IMR-90 (cell line): ENCODE data around the gene SCN4A. TPM values are rescaled to one million over a fixed set of nuclear protein-coding genes. Genes with fewer than 3 reads are reported as not detected.

Source experiments
- ATAC-seq: fragments of 200-7000 bp; cut with Tn5 transposase; 2 replicates; pipeline ENCODE4 v1.9.1; 2020; ENCODE audit warnings: low read depth, mild to moderate bottlenecking, moderate library complexity
- BruUV-seq: library from RNA; stranded (reverse); fragments of 400-500 nt; replicated peaks from 2 replicates; lab custom pipeline; 2021; lab: Mats Ljungman, UMichigan
- CTCF ChIA-PET: fragments of 300-600 bp; formaldehyde crosslinking; extraction: SDS; loops from one replicate; lab custom pipeline; 2021; ENCODE audit warnings: antibody characterized with exemption; lab: Yijun Ruan, JAX
- POLR2A ChIA-PET: fragments of 300-600 bp; sonication (Branson Sonifier 250); formaldehyde crosslinking; loops from one replicate; lab custom pipeline; 2022; ENCODE audit warnings: antibody characterized with exemption; ENCODE audit not compliant: unreplicated experiment; lab: Charles Lee
- DNase-seq: peaks from one replicate; pipeline ENCODE4 v3.0.0; 2013
- H2AFZ ChIP-seq: replicated peaks from 2 replicates; pipeline ENCODE3; 2013; ENCODE audit warnings: low read length, mild to moderate bottlenecking; ENCODE audit not compliant: poor library complexity
- H2AK5ac ChIP-seq: 2 replicates; pipeline ENCODE4 v1.6.1; 2013; ENCODE audit warnings: low read depth, low read length, inconsistent platforms
- H2AK9ac ChIP-seq: replicated peaks from 2 replicates; pipeline ENCODE3; 2013; ENCODE audit warnings: mild to moderate bottlenecking, low read depth, low read length, moderate library complexity; ENCODE audit not compliant: poor library complexity
- H2BK120ac ChIP-seq: 2 replicates; pipeline ENCODE4 v1.6.1; 2013; ENCODE audit warnings: low read depth, low read length, inconsistent platforms
- H2BK15ac ChIP-seq: 3 replicates; pipeline ENCODE4 v1.6.1; 2013; ENCODE audit warnings: low read depth, low read length, inconsistent platforms
- H2BK20ac ChIP-seq: 2 replicates; pipeline ENCODE4 v1.6.1; 2013; ENCODE audit warnings: low read depth, mild to moderate bottlenecking, inconsistent platforms, low read length, moderate library complexity
- H2BK5ac ChIP-seq: 2 replicates; pipeline ENCODE4 v1.6.1; 2013; ENCODE audit warnings: mild to moderate bottlenecking, low read depth, low read length, inconsistent platforms; ENCODE audit not compliant: poor library complexity, severe bottlenecking
- H3K14ac ChIP-seq: replicated peaks from 2 replicates; pipeline ENCODE4 v1.6.1; 2013; ENCODE audit warnings: low read depth, low read length, inconsistent platforms
- H3K18ac ChIP-seq: 2 replicates; pipeline ENCODE4 v1.6.1; 2013; ENCODE audit warnings: low read depth, low read length, control low read depth
- H3K23ac ChIP-seq: 2 replicates; pipeline ENCODE4 v1.6.1; 2013; ENCODE audit warnings: low read depth, low read length, inconsistent platforms
- H3K27ac ChIP-seq: 2 replicates; pipeline ENCODE4 v1.5.1; 2013; ENCODE audit warnings: mild to moderate bottlenecking, control low read depth, low read length; ENCODE audit not compliant: insufficient read depth
- H3K27me3 ChIP-seq: 2 replicates; pipeline ENCODE4 v1.6.1; 2013; ENCODE audit warnings: low read length; ENCODE audit not compliant: control insufficient read depth, insufficient read depth
- H3K36me3 ChIP-seq: 2 replicates; pipeline ENCODE4 v1.6.1; 2013; ENCODE audit warnings: low read length, mixed read lengths; ENCODE audit not compliant: control insufficient read depth, insufficient read depth
- H3K4ac ChIP-seq: 2 replicates; pipeline ENCODE4 v1.6.1; 2013; ENCODE audit warnings: low read depth, low read length, inconsistent platforms
- H3K4me1 ChIP-seq: 2 replicates; pipeline ENCODE4 v1.6.1; 2013; ENCODE audit warnings: low read length, mixed read lengths; ENCODE audit not compliant: control insufficient read depth, insufficient read depth
- H3K4me2 ChIP-seq: 2 replicates; pipeline ENCODE4 v1.6.1; 2013; ENCODE audit warnings: low read depth, mild to moderate bottlenecking, control low read depth, low read length, moderate library complexity
- H3K4me3 ChIP-seq: 2 replicates; pipeline ENCODE4 v1.5.1; 2013; ENCODE audit warnings: low read depth, mild to moderate bottlenecking, control low read depth, low read length, moderate library complexity; ENCODE audit not compliant: insufficient read depth
- H3K56ac ChIP-seq: 2 replicates; pipeline ENCODE4 v1.6.1; 2013; ENCODE audit warnings: low read length, inconsistent platforms; ENCODE audit not compliant: insufficient read depth; ENCODE audit errors: extremely low read depth
- H3K79me1 ChIP-seq, 2 experiments: 2 replicates each; pipeline ENCODE4 v1.6.1; 2013; ENCODE audit warnings: low read length in 2 of 2, inconsistent platforms in 1 of 2, low read depth in 1 of 2
- H3K9ac ChIP-seq: 2 replicates; pipeline ENCODE4 v1.6.1; 2013; ENCODE audit warnings: low read depth, low read length, control low read depth
- H3K9me1 ChIP-seq: 2 replicates; pipeline ENCODE4 v1.6.1; 2013; ENCODE audit warnings: low read length, inconsistent platforms; ENCODE audit not compliant: insufficient read depth
- H3K9me3 ChIP-seq: 2 replicates; pipeline ENCODE4 v1.6.1; 2013; ENCODE audit warnings: low read length; ENCODE audit not compliant: control insufficient read depth, insufficient read depth
- H4K20me1 ChIP-seq: 2 replicates; pipeline ENCODE4 v1.6.1; 2013; ENCODE audit warnings: low read length, inconsistent platforms; ENCODE audit not compliant: insufficient read depth
- H4K5ac ChIP-seq: 2 replicates; pipeline ENCODE4 v1.6.1; 2013; ENCODE audit warnings: mild to moderate bottlenecking, low read depth, low read length, control low read depth
- H4K8ac ChIP-seq, 2 experiments: 2 replicates each; pipeline ENCODE4 v1.6.1; 2013; ENCODE audit warnings: low read depth in 2 of 2, low read length in 2 of 2, control low read depth in 1 of 2, inconsistent platforms in 1 of 2
- H4K91ac ChIP-seq: 2 replicates; pipeline ENCODE4 v1.6.1; 2013; ENCODE audit warnings: low read depth, low read length, inconsistent platforms; ENCODE audit not compliant: insufficient read depth
- BHLHE40 ChIP-seq: fragments of 150-350 bp; IDR thresholded peaks from 2 replicates; pipeline ENCODE4 v1.6.1; 2016; ENCODE audit warnings: mild to moderate bottlenecking, low read depth, low read length
- CEBPB ChIP-seq: IDR thresholded peaks from 2 replicates; pipeline ENCODE4 v1.6.1; 2012; ENCODE audit warnings: low read depth, low read length, improper control_type of control experiment
- CHD1 ChIP-seq: IDR thresholded peaks from 2 replicates; pipeline ENCODE4 v1.6.1; 2012; ENCODE audit warnings: low read depth, low read length, improper control_type of control experiment
- CTCF ChIP-seq: conservative IDR thresholded peaks from 2 replicates; pipeline ENCODE4 v1.5.1; 2012; ENCODE audit warnings: mild to moderate bottlenecking, low read depth, low read length, improper control_type of control experiment
- FOS ChIP-seq: fragments of 150-350 bp; IDR thresholded peaks from 2 replicates; pipeline ENCODE4 v1.6.1; 2016; ENCODE audit warnings: low read depth, low read length
- MAFK ChIP-seq: IDR thresholded peaks from 2 replicates; pipeline ENCODE4 v1.6.1; 2012; ENCODE audit warnings: low read depth, low read length, improper control_type of control experiment
- MAZ ChIP-seq: IDR thresholded peaks from 2 replicates; pipeline ENCODE4 v1.6.1; 2012; ENCODE audit warnings: low read depth, mild to moderate bottlenecking, low read length, improper control_type of control experiment, moderate library complexity, borderline replicate concordance
- POLR2A ChIP-seq: IDR thresholded peaks from 2 replicates; pipeline ENCODE4 v1.6.1; 2012; ENCODE audit warnings: mild to moderate bottlenecking, low read depth, low read length
- RCOR1 ChIP-seq: IDR thresholded peaks from 2 replicates; pipeline ENCODE4 v1.6.1; 2012; ENCODE audit warnings: mild to moderate bottlenecking, low read length, improper control_type of control experiment; ENCODE audit not compliant: insufficient replicate concordance
- RFX5 ChIP-seq: IDR thresholded peaks from 2 replicates; pipeline ENCODE4 v1.8.0; 2012; ENCODE audit warnings: low read depth, mild to moderate bottlenecking, low read length, moderate library complexity
- SMC3 ChIP-seq: fragments of 150-350 bp; IDR thresholded peaks from 2 replicates; pipeline ENCODE4 v1.6.1; 2016; ENCODE audit warnings: low read depth, mild to moderate bottlenecking, antibody characterized with exemption, low read length, moderate library complexity
- WGBS, 2 experiments: methylation state at CpG; one replicate each; pipeline versions ENCODE4 v1.1.5 to v1.1.7; 2013; ENCODE audit warnings: missing lambda C conversion rate in 2 of 2; ENCODE audit not compliant: insufficient read length in 1 of 2; ENCODE audit errors: extremely low coverage in 2 of 2; 5-methylcytosine and 5-hydroxymethylcytosine counted together
- dilution Hi-C: fragments of 300-500 bp; cut with HindIII; formaldehyde crosslinking; loops from one replicate; pipeline ENCODE4 v1.14.3; 2018; ENCODE audit warnings: low sequenced_read_pairs; ENCODE audit not compliant: unreplicated experiment
- in situ Hi-C: fragments of 300-500 bp; cut with MboI; formaldehyde crosslinking; loops from 3 replicates; pipeline ENCODE4 v1.14.3; 2019; ENCODE audit warnings: low sequenced_read_pairs, inconsistent platforms, mixed read lengths
- intact Hi-C: fragments of 100-400 bp; cut with micrococcal nuclease; formaldehyde crosslinking; loops from 2 replicates; pipeline ENCODE4 v1.10.0; 2022
- polyA plus RNA-seq, 3 experiments: library from polyadenylated mRNA; depleted of rRNA; stranded (reverse); fragments of >200 nt; gene quantifications; 2 replicates each; pipeline ENCODE4 v1.2.3, GENCODE V29; 2012; ENCODE audit warnings: low replicate concordance in 1 of 3
- total RNA-seq: library from RNA; depleted of rRNA; stranded (reverse); fragments of >200 nt; gene quantifications from 2 replicates; pipeline ENCODE4 v1.2.3, GENCODE V29; 2012
- TF ChIP-seq, protein P1 (sequence below): fragments of 150-350 bp; IDR thresholded peaks from 2 replicates; pipeline ENCODE4 v1.6.1; 2017; ENCODE audit warnings: mild to moderate bottlenecking, antibody characterized with exemption, low read length, low read depth
- TF ChIP-seq, protein P2 (sequence below): fragments of 150-350 bp; IDR thresholded peaks from 2 replicates; pipeline ENCODE4 v1.6.1; 2016; ENCODE audit warnings: low read depth, mild to moderate bottlenecking, low read length, moderate library complexity, borderline replicate concordance

SCN4A gene
- total and polyA plus RNA-seq, 2 of the 4 experiments (the other 2 are of a cell fraction): not detected

DNA sequence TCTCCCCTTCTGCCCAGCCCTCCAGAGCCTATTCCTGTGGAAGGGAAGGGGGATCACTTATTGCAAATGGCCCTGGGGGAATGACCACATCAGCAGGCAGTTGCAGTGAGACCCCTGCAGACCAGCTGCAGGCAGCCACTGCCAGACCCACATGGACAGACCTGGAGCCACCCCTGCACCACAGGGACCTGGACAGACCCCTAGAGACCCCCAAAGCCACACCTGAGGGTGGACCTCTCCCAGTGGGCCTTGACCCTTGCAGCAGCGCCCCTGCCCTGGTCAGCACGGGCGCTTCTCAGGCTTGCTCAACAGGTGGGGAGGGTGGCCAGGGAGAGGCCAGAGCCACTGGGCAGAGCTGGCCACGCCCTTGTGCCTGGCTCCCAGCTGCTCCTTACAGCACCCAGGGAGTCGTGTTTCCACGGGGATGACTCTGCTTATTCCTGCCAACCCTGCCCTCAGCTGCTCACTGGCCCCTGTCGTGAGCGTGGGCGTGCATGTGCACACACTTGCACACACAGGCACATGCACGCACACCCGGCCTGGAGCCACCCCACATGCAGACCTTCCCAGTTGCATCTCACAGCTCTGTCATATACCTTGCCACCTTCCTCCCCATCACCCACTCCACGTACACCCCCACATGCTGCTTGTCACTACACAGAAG is 1.3 kb upstream of the SCN4A start:
- 64% methylated on average over 7 of the region's 12 CpGs; no CpG with 5 or more reads in 1 of the 2 experiments for WGBS, 2 experiments
- H2AK5ac ChIP-seq: peak overlapping the region; percentile 56
- peak overlapping the region in 1 of 2 experiments; percentile 14; a peak in 2 of 4 replicates for H4K8ac ChIP-seq
- H3K79me1 ChIP-seq: no peaks in the 10 kb centered on the region
- H3K36me3 ChIP-seq: no peaks in the 10 kb centered on the region
- intact Hi-C loops: no loop called here
- H3K23ac ChIP-seq: no peak overlapping the region
- DNase-seq (peak; percentile 21), ATAC-seq (peak; percentile 71)
- H2AK9ac ChIP-seq: peak overlapping the region; percentile 87
- ChIA-PET CTCF (interaction anchor here (0.6 kb wide), 1 partner anchor 13 kb away, joined by 8 read pairs; no protein-coding TSS in a partner anchor), POLR2A (no interaction called here)
- peak overlapping the region; percentile 51 for H2BK5ac ChIP-seq
- H3K14ac ChIP-seq: peak overlapping the region; percentile 45; the same call in 1 of the 2 replicates
- peak overlapping the region; percentile 74 for H2AFZ ChIP-seq
- no peak overlapping the region for H3K9ac ChIP-seq
- no peaks in the 10 kb centered on the region for H3K9me3 ChIP-seq
- no peak overlapping the region for H4K5ac ChIP-seq
- TF ChIP-seq MAFK: no peak
- no peak for TF ChIP-seq CTCF
- no peak for TF ChIP-seq CEBPB
- TF ChIP-seq, protein P1, sequence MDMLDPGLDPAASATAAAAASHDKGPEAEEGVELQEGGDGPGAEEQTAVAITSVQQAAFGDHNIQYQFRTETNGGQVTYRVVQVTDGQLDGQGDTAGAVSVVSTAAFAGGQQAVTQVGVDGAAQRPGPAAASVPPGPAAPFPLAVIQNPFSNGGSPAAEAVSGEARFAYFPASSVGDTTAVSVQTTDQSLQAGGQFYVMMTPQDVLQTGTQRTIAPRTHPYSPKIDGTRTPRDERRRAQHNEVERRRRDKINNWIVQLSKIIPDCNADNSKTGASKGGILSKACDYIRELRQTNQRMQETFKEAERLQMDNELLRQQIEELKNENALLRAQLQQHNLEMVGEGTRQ: no peak
- no peak for TF ChIP-seq POLR2A
- no peak for TF ChIP-seq FOS
- TF ChIP-seq RFX5: no peak
- TF ChIP-seq BHLHE40: no peak
- TF ChIP-seq MAZ: no peak
- TF ChIP-seq, protein P2, sequence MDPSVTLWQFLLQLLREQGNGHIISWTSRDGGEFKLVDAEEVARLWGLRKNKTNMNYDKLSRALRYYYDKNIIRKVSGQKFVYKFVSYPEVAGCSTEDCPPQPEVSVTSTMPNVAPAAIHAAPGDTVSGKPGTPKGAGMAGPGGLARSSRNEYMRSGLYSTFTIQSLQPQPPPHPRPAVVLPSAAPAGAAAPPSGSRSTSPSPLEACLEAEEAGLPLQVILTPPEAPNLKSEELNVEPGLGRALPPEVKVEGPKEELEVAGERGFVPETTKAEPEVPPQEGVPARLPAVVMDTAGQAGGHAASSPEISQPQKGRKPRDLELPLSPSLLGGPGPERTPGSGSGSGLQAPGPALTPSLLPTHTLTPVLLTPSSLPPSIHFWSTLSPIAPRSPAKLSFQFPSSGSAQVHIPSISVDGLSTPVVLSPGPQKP: no peak
- TF ChIP-seq SMC3: no peak
- TF ChIP-seq CHD1: no peak
- TF ChIP-seq RCOR1: no peak
- in situ Hi-C loops: no loop called here
- no TSS peak for BruUV-seq
- no peak overlapping the region; the same call in 1 of the 2 replicates for H3K27ac ChIP-seq
- peak overlapping the region; percentile 8; the same call in 1 of the 2 replicates for H3K4me2 ChIP-seq
- H3K18ac ChIP-seq: no peak overlapping the region; the same call in 1 of the 2 replicates
- H3K9me1 ChIP-seq: peaks cover 11% of the 10 kb centered on the region
- H3K4ac ChIP-seq: peak overlapping the region; percentile 80
- H4K91ac ChIP-seq: peak overlapping the region; percentile 31; the same call in 1 of the 2 replicates
- H2BK120ac ChIP-seq: peak overlapping the region; percentile 80
- H3K27me3 ChIP-seq: peaks cover 8% of the 10 kb centered on the region
- peaks cover 3% of the 10 kb centered on the region; the same call in 1 of the 2 replicates for H4K20me1 ChIP-seq
- dilution Hi-C loops: no loop called here
- H3K56ac ChIP-seq: no peak overlapping the region
- peak overlapping the region; percentile 47; the same call in 1 of the 2 replicates for H2BK20ac ChIP-seq
- no peak overlapping the region for H2BK15ac ChIP-seq
- H3K4me3 ChIP-seq: no peak overlapping the region
- H3K4me1 ChIP-seq: peaks cover 10% of the 10 kb centered on the region
